ENCODE results near the gene ZNF184. TPM values are rescaled to one million over a fixed set of nuclear protein-coding genes. Genes with fewer than 3 reads are reported as not detected.

Gene ZNF184
- total and polyA plus RNA-seq, 9 of the 15 experiments (the other 6 are each of a cell fraction or from before 2014, with no cell fraction given) = 7.6 to 22.2 (median 12.8) TPM

DNA sequence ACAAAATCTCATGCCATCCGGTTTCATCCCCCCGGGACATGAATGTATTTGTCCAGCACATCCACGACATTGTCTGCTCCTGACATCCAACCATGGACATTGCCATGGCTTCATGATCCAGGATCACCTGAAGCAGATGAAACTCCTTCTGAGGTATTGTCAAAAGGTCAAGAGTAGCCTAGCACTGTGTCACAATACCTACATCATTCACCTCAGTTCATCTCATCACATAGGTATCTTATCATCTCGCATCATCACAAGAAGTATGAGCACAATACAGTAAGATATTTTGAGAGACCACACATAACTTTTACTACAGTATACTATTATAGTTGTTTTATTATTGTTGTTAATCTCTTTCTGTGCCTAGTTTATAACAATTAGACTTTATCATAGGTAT lies 33.5 kb downstream of the ZNF184 start:
- Histone ChIP-seq H4K20me1 (replicated peaks; ENCODE audit: control insufficient read depth, insufficient read depth, low read length) (no peaks in the 10 kb centered on the region), H3K79me2 (ENCODE audit: control insufficient read depth, insufficient read depth, low read length) (no peaks in the 10 kb centered on the region), H2AFZ (ENCODE audit: low read depth, low read length) (no peak overlapping the region), H3K4me3 (no peak overlapping the region), H3K9ac (ENCODE audit: insufficient read depth in 1 of 2, low read depth in 2 of 2, low read length in 2 of 2) (no peak overlapping the region), H3K9me3 (replicated peaks; ENCODE audit: control insufficient read depth, insufficient read depth, low read depth, low read length) (no peaks in the 10 kb centered on the region), H3K4me1 (replicated peaks in 1 of 2; ENCODE audit: control insufficient read depth in 2 of 2, insufficient read depth in 2 of 2, low read length in 2 of 2) (no peaks in the 10 kb centered on the region), H3K4me2 (ENCODE audit: insufficient read depth, low read length) (no peak overlapping the region), H3K9me1 (ENCODE audit: control insufficient read depth, insufficient read depth, low read length) (no peaks in the 10 kb centered on the region), H3K27ac (ENCODE audit: extremely low read depth, low read depth, low read length) (no peak overlapping the region), H3K36me3 (ENCODE audit: control insufficient read depth, insufficient read depth, low read length) (no peaks in the 10 kb centered on the region), H3K27me3 (ENCODE audit: control insufficient read depth in 2 of 2, insufficient read depth in 2 of 2, low read length in 2 of 2) (no peaks in the 10 kb centered on the region)
- 10% methylated on average over 4 of the region's 4 CpGs for WGBS (ENCODE audit: insufficient coverage, low coverage, missing lambda C conversion rate)
- ATAC-seq (no peak), FAIRE-seq (no peak), DNase-seq (ENCODE audit: extremely low read depth in 1 of 4, low spot score in 3 of 4) (no peak)
- ChIA-PET CTCF (ENCODE audit: low intra/inter-chr PET ratio) (no interaction called here), POLR2A (no interaction called here)
- in situ Hi-C loops (cut with MboI) = no loop called here
- intact Hi-C loops (cut with micrococcal nuclease) = no loop called here
- TF ChIP-seq, protein P1, sequence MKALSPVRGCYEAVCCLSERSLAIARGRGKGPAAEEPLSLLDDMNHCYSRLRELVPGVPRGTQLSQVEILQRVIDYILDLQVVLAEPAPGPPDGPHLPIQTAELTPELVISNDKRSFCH (CRISPR knock-in tag; IDR thresholded peaks at IDR 0.05) = no peak
- TF ChIP-seq, protein P1 (tag; IDR thresholded peaks at IDR 0.05) = no peak
- TF ChIP-seq CBX1 (IDR thresholded peaks at IDR 0.05; ENCODE audit: low read depth) (no peak), BRF1 (IDR thresholded peaks at IDR 0.05; ENCODE audit: borderline replicate concordance, extremely low read depth, insufficient read length) (no peak), ZNF583 (CRISPR knock-in tag; IDR thresholded peaks at IDR 0.05) (no peak), HIVEP1 (CRISPR knock-in tag; IDR thresholded peaks at IDR 0.05) (no peak), ZNF507 (tag; conservative IDR thresholded peaks at IDR 0.05) (no peak)
- TF ChIP-seq, protein P2, sequence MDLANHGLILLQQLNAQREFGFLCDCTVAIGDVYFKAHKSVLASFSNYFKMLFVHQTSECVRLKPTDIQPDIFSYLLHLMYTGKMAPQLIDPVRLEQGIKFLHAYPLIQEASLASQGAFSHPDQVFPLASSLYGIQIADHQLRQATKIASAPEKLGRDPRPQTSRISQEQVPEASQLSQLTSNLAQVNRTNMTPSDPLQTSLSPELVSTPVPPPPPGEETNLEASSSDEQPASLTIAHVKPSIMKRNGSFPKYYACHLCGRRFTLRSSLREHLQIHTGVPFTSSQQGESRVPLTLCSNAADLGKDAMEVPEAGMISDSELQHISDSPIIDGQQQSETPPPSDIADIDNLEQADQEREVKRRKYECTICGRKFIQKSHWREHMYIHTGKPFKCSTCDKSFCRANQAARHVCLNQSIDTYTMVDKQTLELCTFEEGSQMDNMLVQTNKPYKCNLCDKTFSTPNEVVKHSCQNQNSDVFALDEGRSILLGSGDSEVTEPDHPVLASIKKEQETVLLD (IDR thresholded peaks at IDR 0.05) = no peak
- BruUV-seq (replicated peaks) = no TSS peak

Measured in K562 (cell line).